Breast epithelium (tissue), 4 donors: ENCODE measurements around the gene HDAC9. TPM values are rescaled to one million over a fixed set of nuclear protein-coding genes. Genes with fewer than 3 reads are reported as not detected.

ENCODE experiments used
- DNase-seq, 2 donors: peaks; one replicate each; pipeline ENCODE4 v3.0.0-alpha.2; 2019; ENCODE audit warnings: low spot score in 2 of 2
- H3K27ac ChIP-seq, 2 donors: fragments of 200-600 bp; sonication (generic) in 1 of 2; one replicate each; pipeline ENCODE4 v1.5.1; 2016 to 2019; ENCODE audit warnings: mild to moderate bottlenecking in 1 of 2
- H3K27me3 ChIP-seq, 2 donors: fragments of 200-600 bp; sonication (generic) in 1 of 2; one replicate each; pipeline versions ENCODE4 v1.5.1 to v1.6.0; 2017 to 2019; ENCODE audit warnings: control low read depth in 1 of 2, mild to moderate bottlenecking in 1 of 2
- H3K36me3 ChIP-seq: fragments of 200-600 bp; one replicate; pipeline ENCODE4 v1.5.1; 2019
- H3K4me1 ChIP-seq, 2 donors: fragments of 200-600 bp; sonication (generic); one replicate each; pipeline ENCODE4 v1.5.1; 2016 to 2019; ENCODE audit warnings: control low read depth in 1 of 2
- H3K4me3 ChIP-seq, 3 donors: fragments of 200-600 bp; sonication (generic); 1 replicate in 2 of 3; 2 replicates in 1 of 3; pipeline ENCODE4 v1.5.1; 2016 to 2019; ENCODE audit warnings: mild to moderate bottlenecking in 3 of 3, moderate library complexity in 2 of 3
- H3K9me3 ChIP-seq, 2 donors: fragments of 200-600 bp; sonication (generic) in 1 of 2; one replicate each; pipeline ENCODE4 v1.5.1; 2016 to 2019; ENCODE audit warnings: control low read depth in 1 of 2
- CTCF ChIP-seq, 3 donors: fragments of 450-650 bp; IDR thresholded peaks; one replicate each; pipeline ENCODE4 v1.5.1; 2016 to 2017; ENCODE audit warnings: antibody characterized with exemption in 3 of 3, mild to moderate bottlenecking in 3 of 3, moderate library complexity in 3 of 3
- POLR2A ChIP-seq: fragments of 450-650 bp; IDR thresholded peaks from one replicate; pipeline ENCODE4 v1.6.1; 2016; ENCODE audit warnings: antibody characterized with exemption, mild to moderate bottlenecking, moderate library complexity
- POLR2AphosphoS5 ChIP-seq, 3 donors: sonication (generic); formaldehyde crosslinking; IDR thresholded peaks; one replicate each; pipeline ENCODE4 v1.6.1; 2017; ENCODE audit warnings: antibody characterized with exemption in 3 of 3
- intact Hi-C: fragments of 100-400 bp; cut with DNase I; formaldehyde crosslinking; loops from one replicate; pipeline ENCODE4 v1.15.1; 2023; ENCODE audit warnings: low total_unique reads
- total RNA-seq, 3 donors: library from RNA; depleted of rRNA; stranded (reverse); fragments of >200 nt; gene quantifications; one replicate each; pipeline ENCODE4 v1.1.0, GENCODE V29; 2016

Gene HDAC9
- total RNA-seq, 3 donors from 2014 or later: 7.2 to 27.5 (median 7.3) TPM

- Histone ChIP-seq H3K27ac (no peak overlapping the region), H3K4me3 (no peak overlapping the region), H3K36me3 (no peaks in the 10 kb centered on the region), H3K9me3 (no peaks in the 10 kb centered on the region), H3K27me3 (no peaks in the 10 kb centered on the region), H3K4me1 (no peaks in the 10 kb centered on the region)
- DNase-seq: no peak
- no peak for TF ChIP-seq POLR2AphosphoS5 (IDR thresholded peaks at IDR 0.05)
- no peak for TF ChIP-seq CTCF (IDR thresholded peaks at IDR 0.05)
- no peak for TF ChIP-seq POLR2A
- intact Hi-C loops: no loop called here
Observed at GRCh38 chr7:18580950-18581349, 85.4 kb downstream of the HDAC9 start.

GRCh38 chr7:18583305-18583704 is 87.8 kb downstream of the HDAC9 start:
- Histone ChIP-seq H3K9me3 (no peaks in the 10 kb centered on the region), H3K4me1 (no peaks in the 10 kb centered on the region), H3K27ac (no peak overlapping the region), H3K27me3 (no peaks in the 10 kb centered on the region), H3K36me3 (no peaks in the 10 kb centered on the region), H3K4me3 (no peak overlapping the region)
- no peak for TF ChIP-seq CTCF (IDR thresholded peaks at IDR 0.05)
- TF ChIP-seq POLR2A: no peak
- no peak for TF ChIP-seq POLR2AphosphoS5 (IDR thresholded peaks at IDR 0.05)
- intact Hi-C loops: no loop called here
- no peak for DNase-seq

GRCh38 chr7:18590241-18590640 is 94.7 kb downstream of the HDAC9 start:
- Histone ChIP-seq H3K4me1 (no peaks in the 10 kb centered on the region), H3K36me3 (no peaks in the 10 kb centered on the region), H3K27me3 (no peaks in the 10 kb centered on the region), H3K9me3 (no peaks in the 10 kb centered on the region), H3K4me3 (no peak overlapping the region), H3K27ac (no peak overlapping the region)
- intact Hi-C loops: no loop called here
- TF ChIP-seq POLR2AphosphoS5 (IDR thresholded peaks at IDR 0.05): no peak
- no peak for TF ChIP-seq CTCF (IDR thresholded peaks at IDR 0.05)
- TF ChIP-seq POLR2A: no peak
- no peak for DNase-seq

- TF ChIP-seq CTCF (IDR thresholded peaks at IDR 0.05) (peak; percentile 38 to 53 (median 45)), POLR2AphosphoS5 (IDR thresholded peaks at IDR 0.05) (no peak)
- DNase-seq: no peak
- H3K4me1 ChIP-seq: no peaks in the 10 kb centered on the region
- H3K9me3 ChIP-seq: no peaks in the 10 kb centered on the region
- H3K36me3 ChIP-seq: no peaks in the 10 kb centered on the region
- intact Hi-C loops: no loop called here
- H3K27me3 ChIP-seq: no peaks in the 10 kb centered on the region
- H3K27ac ChIP-seq: no peak overlapping the region
- H3K4me3 ChIP-seq: no peak overlapping the region
Observed at GRCh38 chr7:18590744-18591340, 95.3 kb downstream of the HDAC9 start.

- Histone ChIP-seq H3K4me1 (no peaks in the 10 kb centered on the region), H3K36me3 (no peaks in the 10 kb centered on the region), H3K9me3 (no peaks in the 10 kb centered on the region), H3K27me3 (no peaks in the 10 kb centered on the region), H3K27ac (no peak overlapping the region), H3K4me3 (no peak overlapping the region)
- no peak for TF ChIP-seq POLR2AphosphoS5 (IDR thresholded peaks at IDR 0.05)
- intact Hi-C loops: no loop called here
- no peak for DNase-seq
Observed at GRCh38 chr7:18593602-18594279, 98.2 kb downstream of the HDAC9 start.
